ENCODE data around the gene EVC.

GRCh38 chr4:5712517-5712916, 1.5 kb downstream of the EVC start:
- TF ChIP-seq TAF1 (IDR thresholded peaks at IDR 0.05; ENCODE audit: borderline replicate concordance, low read depth, low read length) (no peak), POLR2A (IDR thresholded peaks at IDR 0.05; ENCODE audit: low read depth, low read length) (peak; percentile 37; the same call in 1 of the 2 replicates)
